Cardiac muscle cell (in vitro differentiated cells and primary cell): ENCODE data around the gene PID1. TPM values are rescaled to one million over a fixed set of nuclear protein-coding genes. Genes with fewer than 3 reads are reported as not detected.

ENCODE experiments used
- DNase-seq, 2 donors: peaks; one replicate each; pipeline versions ENCODE4 v3.0.0 to v3.0.0-alpha.2; 2010 to 2017; ENCODE audit warnings: low read depth in 1 of 2, low spot score in 1 of 2
- H3K27ac ChIP-seq: fragments of 200-600 bp; sonication (generic); 2 replicates; pipeline ENCODE4 v1.5.1; 2016
- H3K27me3 ChIP-seq: fragments of 200-600 bp; sonication (generic); 2 replicates; pipeline ENCODE4 v1.6.0; 2016; ENCODE audit warnings: control low read depth
- H3K36me3 ChIP-seq: fragments of 200-600 bp; sonication (generic); 2 replicates; pipeline ENCODE4 v1.5.1; 2016; ENCODE audit warnings: control low read depth
- H3K4me1 ChIP-seq: fragments of 200-600 bp; sonication (generic); 2 replicates; pipeline ENCODE4 v1.8.1; 2017; ENCODE audit warnings: low read depth, mild to moderate bottlenecking, mixed run types
- H3K4me3 ChIP-seq: fragments of 200-600 bp; sonication (generic); 2 replicates; pipeline ENCODE4 v1.5.1; 2016; ENCODE audit warnings: mild to moderate bottlenecking
- H3K9me3 ChIP-seq: fragments of 200-600 bp; sonication (generic); 2 replicates; pipeline ENCODE4 v1.5.1; 2017; ENCODE audit warnings: low read depth, mild to moderate bottlenecking, control low read depth
- polyA plus RNA-seq: library from polyadenylated mRNA; unstranded; fragments of >200 nt; fragmentation: Nextera tagmentation; extraction: Ambion mirVana; gene quantifications from 2 replicates; pipeline ENCODE4 v1.2.1, GENCODE V29; 2016
- total RNA-seq: library from RNA; depleted of rRNA; stranded (reverse); fragments of >200 nt; gene quantifications from 2 replicates; pipeline ENCODE4 v1.2.3, GENCODE V29; 2016
- TF ChIP-seq, protein P1 (sequence below): IDR thresholded peaks from 2 replicates; pipeline ENCODE4 v1.5.1; 2012; ENCODE audit warnings: low read depth, mild to moderate bottlenecking, low read length

The PID1 gene
- total and polyA plus RNA-seq, 2 experiments from 2014 or later: 0.42 to 0.43 TPM

DNA sequence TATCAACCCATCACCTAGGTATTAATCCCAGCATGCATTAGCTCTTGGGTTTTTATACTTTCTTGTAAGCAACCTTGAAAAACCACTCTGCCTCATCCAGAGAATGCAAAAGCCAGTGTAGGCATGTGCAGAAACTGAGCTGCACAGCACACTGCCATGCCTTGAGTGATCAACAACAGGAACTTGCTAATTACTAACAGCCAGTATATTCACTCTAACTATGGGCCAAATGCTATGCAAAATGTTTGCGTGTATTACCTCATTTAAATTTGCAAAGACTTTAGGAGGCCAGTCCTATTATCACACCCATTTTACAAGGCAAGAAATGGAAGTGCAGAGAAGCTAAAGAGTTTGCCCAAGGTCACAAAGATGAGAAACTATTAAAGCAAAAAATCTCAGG, 169.8 kb downstream of the PID1 start:
- no peak for DNase-seq
- Histone ChIP-seq H3K9me3 (no peaks in the 10 kb centered on the region), H3K27ac (no peak overlapping the region), H3K36me3 (no peaks in the 10 kb centered on the region), H3K27me3 (no peaks in the 10 kb centered on the region), H3K4me1 (no peaks in the 10 kb centered on the region), H3K4me3 (no peak overlapping the region)
- TF ChIP-seq, protein P1, sequence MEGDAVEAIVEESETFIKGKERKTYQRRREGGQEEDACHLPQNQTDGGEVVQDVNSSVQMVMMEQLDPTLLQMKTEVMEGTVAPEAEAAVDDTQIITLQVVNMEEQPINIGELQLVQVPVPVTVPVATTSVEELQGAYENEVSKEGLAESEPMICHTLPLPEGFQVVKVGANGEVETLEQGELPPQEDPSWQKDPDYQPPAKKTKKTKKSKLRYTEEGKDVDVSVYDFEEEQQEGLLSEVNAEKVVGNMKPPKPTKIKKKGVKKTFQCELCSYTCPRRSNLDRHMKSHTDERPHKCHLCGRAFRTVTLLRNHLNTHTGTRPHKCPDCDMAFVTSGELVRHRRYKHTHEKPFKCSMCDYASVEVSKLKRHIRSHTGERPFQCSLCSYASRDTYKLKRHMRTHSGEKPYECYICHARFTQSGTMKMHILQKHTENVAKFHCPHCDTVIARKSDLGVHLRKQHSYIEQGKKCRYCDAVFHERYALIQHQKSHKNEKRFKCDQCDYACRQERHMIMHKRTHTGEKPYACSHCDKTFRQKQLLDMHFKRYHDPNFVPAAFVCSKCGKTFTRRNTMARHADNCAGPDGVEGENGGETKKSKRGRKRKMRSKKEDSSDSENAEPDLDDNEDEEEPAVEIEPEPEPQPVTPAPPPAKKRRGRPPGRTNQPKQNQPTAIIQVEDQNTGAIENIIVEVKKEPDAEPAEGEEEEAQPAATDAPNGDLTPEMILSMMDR: no peak

DNA sequence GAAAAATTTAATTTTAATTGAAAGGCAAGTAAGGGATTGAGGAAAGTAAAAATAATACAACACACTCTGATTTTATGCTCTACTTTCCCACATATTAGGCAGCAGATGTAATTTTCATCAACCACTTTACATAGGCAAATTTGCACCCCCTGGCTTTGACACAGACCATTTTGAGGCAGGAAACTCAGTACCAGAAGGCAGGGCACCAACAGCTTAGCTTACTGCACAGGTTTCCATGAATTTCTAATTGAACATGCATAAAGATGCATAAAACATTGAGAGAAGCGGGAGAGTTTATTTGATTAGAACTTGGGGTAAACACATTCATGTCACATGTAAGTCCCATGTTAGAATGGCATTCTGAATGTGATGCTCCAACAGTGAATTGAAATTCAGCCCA, 171.9 kb downstream of the PID1 start:
- TF ChIP-seq, protein P1: no peak
- no peaks in the 10 kb centered on the region for H3K4me1 ChIP-seq
- H3K36me3 ChIP-seq: no peaks in the 10 kb centered on the region
- H3K27ac ChIP-seq: no peak overlapping the region
- H3K9me3 ChIP-seq: no peaks in the 10 kb centered on the region
- no peak for DNase-seq
- H3K4me3 ChIP-seq: no peak overlapping the region
- H3K27me3 ChIP-seq: no peaks in the 10 kb centered on the region

DNA sequence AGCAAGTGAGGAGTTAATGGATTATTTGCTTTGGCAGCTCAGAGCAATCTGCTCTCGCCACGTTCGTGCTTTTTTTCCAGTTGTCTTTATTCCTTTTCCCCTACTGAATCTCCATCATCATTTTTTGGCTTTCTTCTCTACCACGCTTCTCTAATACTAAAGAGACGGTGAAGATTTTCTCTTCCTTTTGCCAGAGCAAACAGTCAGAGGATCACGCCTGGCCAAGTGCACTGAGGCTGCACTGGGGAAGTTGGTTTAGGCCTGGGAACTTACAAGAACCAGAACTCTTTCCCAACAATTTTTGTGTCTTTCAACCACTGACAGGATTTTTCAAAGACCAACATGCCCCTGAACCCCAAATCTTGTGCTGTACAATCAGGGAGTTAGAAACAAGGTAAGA, 172.3 kb downstream of the PID1 start:
- no peaks in the 10 kb centered on the region for H3K36me3 ChIP-seq

DNA sequence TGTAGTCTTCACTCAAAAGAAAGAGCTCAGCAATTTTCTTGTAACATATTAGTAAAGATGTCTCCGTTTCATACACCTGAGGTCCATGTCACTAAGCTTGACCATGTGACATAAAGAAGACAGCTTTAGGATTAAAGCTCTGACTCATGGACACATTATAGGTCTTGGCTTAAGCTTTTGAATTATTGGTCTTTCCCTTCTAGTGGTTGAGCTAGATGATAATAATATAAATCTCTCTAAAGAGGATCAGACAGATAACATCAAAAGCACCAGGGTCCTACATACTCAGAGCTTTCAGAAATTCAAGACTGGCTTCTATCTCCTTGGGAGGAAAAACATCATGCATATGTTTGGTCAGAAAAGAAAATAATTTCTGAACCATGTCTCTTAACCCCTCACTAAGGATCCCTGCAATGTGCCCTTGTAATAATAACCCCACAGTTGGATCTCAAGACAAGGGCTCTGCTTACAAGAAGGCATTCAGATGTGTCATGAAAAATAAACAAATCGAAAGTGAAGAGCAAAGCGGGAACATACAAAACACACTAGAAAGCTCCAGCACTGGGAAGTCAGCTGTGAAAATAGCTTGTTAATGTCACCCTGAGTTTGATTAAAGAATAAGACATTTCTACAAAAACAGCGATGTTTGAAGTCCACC, 174.5 kb downstream of the PID1 start:
- DNase-seq: no peak

More for the DNA sequence above, 172.3 kb downstream of the PID1 start:
- H3K9me3 ChIP-seq: no peaks in the 10 kb centered on the region
- DNase-seq: no peak
- H3K27ac ChIP-seq: no peak overlapping the region
- TF ChIP-seq, protein P1: no peak
- no peaks in the 10 kb centered on the region for H3K4me1 ChIP-seq
- H3K4me3 ChIP-seq: no peak overlapping the region
- H3K27me3 ChIP-seq: no peaks in the 10 kb centered on the region

DNA sequence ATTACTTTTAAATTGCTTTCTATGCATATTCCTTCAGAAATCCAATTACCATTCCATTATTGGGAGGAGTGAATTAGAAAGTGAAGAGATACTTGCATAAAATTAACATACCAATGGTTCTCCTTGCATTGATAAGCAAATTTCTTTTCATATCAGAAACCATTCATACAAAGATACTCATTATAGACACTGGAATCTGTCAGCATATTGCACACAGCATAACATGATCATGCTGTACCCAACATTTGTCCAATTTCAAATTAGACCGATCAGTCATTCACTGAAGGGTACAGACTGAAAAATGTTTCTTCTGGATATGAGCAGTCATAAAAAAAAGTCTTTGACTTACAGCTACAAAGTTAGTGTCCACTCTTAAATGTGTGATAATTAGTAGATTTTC, 175.6 kb downstream of the PID1 start:
- DNase-seq: no peak
- TF ChIP-seq, protein P1: no peak
- H3K4me3 ChIP-seq: no peak overlapping the region
- no peaks in the 10 kb centered on the region for H3K36me3 ChIP-seq
- no peak overlapping the region for H3K27ac ChIP-seq
- H3K27me3 ChIP-seq: no peaks in the 10 kb centered on the region
- no peaks in the 10 kb centered on the region for H3K9me3 ChIP-seq
- no peaks in the 10 kb centered on the region for H3K4me1 ChIP-seq

More for the DNA sequence above, 174.5 kb downstream of the PID1 start:
- H3K27ac ChIP-seq: no peak overlapping the region
- no peaks in the 10 kb centered on the region for H3K36me3 ChIP-seq
- TF ChIP-seq, protein P1: no peak
- no peaks in the 10 kb centered on the region for H3K9me3 ChIP-seq
- no peaks in the 10 kb centered on the region for H3K27me3 ChIP-seq
- H3K4me1 ChIP-seq: no peaks in the 10 kb centered on the region
- H3K4me3 ChIP-seq: no peak overlapping the region
